Pulmonary artery endothelial cell (primary cell): ENCODE measurements around the gene ARIH2. TPM values are rescaled to one million over a fixed set of nuclear protein-coding genes. Genes with fewer than 3 reads are reported as not detected.

Experiments used
- DNase-seq: peaks from one replicate; pipeline ENCODE4 v3.0.0-alpha.2; 2011; ENCODE audit warnings: low read depth, low spot score
- total RNA-seq: library from RNA; depleted of rRNA; stranded (reverse); fragments of >200 nt; gene quantifications from 2 replicates; pipeline ENCODE4 v1.2.3, GENCODE V29; 2014

The ARIH2 gene
- total RNA-seq, 1 donor from 2014 or later = 61.3 TPM

DNA sequence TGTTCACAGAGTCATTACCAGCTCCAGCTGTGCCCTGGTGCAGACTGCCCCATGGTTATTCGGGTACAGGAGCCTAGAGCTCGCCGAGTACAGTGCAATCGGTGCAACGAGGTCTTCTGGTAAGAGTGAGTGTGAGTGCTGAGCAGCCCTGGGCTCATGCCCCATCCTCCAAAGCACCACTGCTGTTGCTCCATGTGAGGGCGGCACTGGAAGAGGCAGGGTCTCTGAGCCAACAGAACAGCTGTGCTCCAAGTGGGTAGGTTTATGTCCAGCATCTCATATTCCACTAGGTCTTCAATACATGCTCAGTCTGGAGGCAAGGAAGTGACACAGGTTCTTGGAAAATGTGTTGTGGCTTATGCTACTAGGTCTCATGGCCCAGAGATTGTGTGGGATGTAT, 51.9 kb downstream of the ARIH2 start:
- no peak for DNase-seq

DNA sequence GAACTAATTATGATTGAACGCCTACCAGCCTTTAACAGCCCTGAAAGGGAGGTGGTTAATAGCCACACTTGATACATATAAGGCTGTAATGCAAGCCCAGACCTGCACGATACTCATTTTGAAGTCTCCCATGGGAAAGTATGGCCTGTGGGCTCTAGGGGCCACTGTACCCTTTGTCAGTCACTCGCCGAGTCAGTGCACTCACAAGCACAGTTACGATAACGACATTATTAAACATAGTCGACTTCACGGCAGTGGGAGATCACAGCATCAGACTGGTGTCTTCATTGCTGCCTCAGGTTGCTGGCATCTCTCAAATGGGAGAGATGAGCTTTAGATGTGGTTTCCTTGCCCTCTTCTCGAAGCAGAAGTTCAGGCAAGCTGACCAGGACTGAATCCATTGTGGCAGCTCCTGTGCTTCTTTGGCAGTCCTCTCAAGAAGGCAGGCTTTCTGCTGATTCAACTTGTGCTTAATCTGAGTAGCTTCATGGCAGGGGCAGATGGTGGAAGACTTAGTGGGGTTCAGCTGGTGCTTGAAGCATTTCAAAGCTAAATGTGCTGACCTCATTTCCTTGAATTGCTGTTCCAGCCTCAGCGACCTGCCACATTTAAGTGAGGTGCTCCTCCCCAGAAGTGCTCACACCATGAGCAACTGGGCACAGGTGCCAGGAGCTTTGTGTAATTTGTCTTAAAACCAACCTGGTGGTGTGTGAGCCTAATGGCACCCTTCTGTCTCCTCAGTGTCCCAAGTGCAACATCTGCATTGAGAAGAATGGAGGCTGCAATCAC, 55.6 kb downstream of the ARIH2 start:
- DNase-seq = no peak

DNA sequence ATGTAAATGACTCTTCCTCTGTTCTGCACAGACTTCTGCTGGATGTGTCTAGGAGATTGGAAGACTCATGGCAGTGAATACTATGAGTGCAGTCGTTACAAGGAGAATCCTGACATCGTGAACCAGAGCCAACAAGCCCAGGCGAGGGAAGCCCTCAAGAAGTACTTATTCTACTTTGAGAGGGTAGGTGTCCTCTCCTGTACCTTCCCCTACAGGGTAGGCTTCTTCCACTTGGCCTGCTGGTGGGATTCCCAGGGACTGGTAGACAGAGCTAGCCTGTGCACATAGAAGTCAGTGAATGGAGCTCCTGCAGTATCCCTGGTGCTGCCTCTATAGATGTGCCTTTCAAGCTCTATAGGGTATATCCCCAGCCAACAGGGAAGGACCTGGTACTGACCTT, 60.8 kb downstream of the ARIH2 start:
- no peak for DNase-seq

DNA sequence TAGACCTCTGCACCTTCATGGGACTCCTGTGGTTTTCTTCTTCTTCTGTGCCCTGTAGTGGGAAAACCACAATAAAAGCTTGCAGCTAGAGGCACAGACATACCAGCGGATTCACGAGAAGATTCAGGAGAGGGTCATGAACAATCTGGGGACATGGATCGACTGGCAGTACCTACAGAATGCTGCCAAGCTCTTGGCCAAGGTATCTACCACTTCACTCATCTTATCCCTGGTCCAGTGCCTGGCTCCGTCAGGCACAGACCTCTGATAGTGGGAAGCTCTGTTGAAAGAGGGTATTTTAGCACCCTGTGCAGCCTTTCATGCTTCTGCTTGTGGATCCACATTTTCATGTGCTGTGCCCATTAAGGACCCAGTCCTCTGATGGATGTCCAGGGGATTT, 61.7 kb downstream of the ARIH2 start:
- DNase-seq = no peak

DNA sequence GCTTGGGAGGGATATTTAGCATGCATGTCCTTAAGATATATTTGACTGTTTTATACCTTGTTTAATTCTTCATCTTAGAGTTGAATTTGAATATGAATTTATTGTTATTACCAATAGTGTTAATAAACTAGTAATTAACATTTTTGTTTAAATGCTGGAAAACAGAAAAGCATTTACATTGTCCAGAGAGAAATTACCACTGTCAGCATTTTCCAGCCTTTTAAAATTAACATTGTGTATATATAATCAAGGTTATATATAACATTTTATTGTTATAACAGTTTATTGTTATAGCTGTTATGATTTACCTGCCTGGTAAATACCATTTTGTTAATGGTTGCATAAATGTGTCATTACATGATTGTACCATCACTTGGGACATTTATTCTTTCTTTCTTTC, 63.4 kb downstream of the ARIH2 start:
- DNase-seq = no peak

DNA sequence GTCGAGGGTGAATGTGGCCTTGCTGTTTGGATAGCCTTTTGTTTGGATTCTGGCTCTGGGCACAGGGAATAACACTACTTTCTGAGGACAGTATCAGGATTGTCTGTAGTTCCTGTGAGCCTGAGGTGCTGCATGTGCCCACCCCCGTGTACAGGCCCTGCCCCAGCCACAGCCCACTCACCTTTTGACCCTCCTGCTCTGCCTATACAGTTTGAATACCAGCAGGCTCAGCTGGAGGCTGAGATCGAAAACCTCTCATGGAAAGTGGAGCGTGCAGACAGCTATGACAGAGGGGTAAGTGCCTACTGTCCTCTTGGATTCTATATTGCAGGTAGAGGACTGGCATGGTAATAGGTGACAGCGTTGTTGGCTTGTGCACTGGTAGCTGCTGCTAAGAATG, 64.0 kb downstream of the ARIH2 start:
- DNase-seq = no peak

DNA sequence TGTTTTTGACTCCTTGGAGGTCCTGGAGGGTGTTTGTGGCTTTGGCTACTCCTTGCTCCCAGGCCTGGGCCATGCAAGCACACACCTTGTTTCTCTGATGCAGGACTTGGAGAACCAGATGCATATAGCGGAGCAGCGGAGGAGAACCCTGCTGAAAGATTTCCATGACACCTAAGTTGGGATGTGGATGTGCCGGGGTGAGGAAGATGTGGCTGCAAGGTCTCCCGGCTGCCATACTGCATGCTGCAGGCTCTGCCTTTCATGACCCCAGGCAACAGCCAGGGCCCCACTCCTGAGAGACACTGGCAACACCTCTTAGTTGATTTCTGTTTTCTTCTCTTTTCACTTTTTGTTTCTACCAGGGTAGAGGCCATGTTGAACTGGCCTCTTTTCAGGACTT, 64.5 kb downstream of the ARIH2 start:
- DNase-seq = no peak

DNA sequence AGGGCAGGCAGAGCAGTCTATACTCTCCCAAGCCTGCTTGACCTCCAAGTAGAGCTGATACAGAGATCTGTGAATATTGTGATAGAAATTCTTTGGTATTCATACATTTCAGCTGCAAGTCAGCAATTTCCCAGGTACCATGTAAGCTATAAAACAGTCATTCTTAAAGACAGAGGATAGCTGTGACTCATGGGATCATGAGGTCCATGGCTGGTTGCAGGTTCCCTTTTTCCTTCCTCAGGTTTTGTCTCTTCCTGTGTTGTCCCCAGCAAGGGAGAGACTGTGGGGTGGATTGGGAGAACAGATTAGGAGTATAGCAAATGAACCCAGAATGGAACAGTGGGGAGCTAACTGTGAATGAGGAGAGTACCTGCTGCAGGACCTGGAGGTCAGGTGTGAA, 66.0 kb downstream of the ARIH2 start:
- DNase-seq = no peak

DNA sequence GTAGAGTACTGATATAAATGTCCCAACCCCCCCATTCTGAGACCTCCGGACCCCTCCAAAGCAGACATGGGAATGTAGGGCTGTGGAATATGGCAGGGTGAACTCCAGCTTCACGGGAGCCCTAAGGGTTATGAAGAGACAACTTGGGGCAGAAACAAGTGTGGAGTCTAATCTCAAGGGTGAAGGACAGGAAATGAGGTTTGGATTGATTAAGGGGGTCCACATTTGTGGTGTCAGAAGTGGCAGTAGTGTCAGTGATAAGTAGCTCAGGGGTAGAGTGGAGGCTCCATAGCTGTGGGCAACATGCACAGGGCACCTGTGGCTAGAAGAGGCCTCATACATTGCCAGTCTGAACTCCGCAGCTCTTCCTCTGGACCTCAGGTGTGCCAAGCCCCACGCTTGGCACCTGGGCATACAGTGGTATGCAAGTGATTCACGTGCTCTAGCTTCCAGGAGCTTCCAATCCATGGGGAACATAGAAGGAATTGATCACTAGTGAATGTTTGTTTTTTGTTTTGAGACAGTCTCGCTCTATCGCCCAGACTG, 67.3 kb downstream of the ARIH2 start:
- no peak for DNase-seq

DNA sequence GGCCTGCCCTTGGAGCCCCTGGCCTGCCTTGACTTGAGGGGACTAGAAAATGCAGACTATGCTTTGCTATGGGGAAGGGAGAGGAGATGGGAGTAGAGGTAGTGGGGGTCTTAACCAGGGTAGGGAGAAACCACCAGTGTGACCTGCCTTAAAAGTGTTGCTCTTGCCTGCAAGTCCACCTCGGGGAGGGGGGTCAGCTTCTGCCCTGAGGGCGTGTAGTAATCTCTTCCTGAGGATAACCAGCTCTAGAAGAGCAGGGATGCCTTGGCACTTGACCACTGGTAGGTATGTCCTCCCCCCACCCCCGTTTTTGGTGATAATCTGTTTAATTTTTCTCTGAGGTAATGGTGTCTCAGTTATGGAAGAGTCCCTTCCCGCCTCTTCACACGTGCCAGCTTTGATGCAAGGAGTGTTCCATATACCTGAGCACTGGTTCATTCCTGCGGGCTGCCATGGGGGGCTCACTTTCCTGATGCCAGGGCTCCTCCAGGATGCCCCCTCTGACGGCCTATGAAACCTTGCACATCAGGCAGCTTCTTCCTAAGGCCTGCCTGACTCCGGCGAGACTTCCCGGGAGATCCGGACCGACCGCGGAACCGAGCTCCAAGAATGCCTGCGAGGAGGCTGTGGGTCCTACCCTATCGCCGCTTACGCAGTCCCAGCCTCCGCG, 70.6 kb downstream of the ARIH2 start:
- no peak for DNase-seq

DNA sequence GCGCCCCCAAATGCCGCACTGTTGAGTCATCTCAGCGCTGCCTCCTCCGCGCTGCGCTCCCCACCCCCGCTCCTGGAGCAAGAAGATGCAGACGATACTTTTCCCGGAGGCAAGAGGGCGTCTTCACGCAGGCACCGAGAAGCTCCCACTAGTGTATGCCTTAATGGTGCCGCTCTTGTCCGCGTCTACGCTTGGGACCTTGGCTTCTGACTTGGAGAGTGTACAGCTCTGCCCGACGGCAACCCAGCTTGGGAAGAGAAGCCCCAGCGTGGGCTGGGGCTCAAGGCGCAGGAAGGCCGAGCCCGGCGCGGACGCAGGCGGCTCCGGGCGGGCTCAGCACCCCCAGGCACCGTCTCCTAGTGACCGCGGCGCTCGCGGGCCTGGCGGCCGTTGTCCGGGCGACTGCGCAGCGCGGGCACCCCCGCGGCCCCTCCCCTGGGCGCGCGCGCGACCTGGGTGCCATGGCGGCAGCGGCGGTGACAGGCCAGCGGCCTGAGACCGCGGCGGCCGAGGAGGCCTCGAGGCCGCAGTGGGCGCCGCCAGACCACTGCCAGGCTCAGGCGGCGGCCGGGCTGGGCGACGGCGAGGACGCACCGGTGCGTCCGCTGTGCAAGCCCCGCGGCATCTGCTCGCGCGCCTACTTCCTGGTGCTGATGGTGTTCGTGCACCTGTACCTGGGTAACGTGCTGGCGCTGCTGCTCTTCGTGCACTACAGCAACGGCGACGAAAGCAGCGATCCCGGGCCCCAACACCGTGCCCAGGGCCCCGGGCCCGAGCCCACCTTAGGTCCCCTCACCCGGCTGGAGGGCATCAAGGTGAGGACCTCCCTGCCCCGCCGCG, 71.4 kb downstream of the ARIH2 start, which contains the start of gene P4HTM:
P4HTM (plus strand) TSS at position 446 of the 840 bp plus-strand sequence; CDS start at position 462, 16 bp downstream.
- DNase-seq = peak; percentile 66

DNA sequence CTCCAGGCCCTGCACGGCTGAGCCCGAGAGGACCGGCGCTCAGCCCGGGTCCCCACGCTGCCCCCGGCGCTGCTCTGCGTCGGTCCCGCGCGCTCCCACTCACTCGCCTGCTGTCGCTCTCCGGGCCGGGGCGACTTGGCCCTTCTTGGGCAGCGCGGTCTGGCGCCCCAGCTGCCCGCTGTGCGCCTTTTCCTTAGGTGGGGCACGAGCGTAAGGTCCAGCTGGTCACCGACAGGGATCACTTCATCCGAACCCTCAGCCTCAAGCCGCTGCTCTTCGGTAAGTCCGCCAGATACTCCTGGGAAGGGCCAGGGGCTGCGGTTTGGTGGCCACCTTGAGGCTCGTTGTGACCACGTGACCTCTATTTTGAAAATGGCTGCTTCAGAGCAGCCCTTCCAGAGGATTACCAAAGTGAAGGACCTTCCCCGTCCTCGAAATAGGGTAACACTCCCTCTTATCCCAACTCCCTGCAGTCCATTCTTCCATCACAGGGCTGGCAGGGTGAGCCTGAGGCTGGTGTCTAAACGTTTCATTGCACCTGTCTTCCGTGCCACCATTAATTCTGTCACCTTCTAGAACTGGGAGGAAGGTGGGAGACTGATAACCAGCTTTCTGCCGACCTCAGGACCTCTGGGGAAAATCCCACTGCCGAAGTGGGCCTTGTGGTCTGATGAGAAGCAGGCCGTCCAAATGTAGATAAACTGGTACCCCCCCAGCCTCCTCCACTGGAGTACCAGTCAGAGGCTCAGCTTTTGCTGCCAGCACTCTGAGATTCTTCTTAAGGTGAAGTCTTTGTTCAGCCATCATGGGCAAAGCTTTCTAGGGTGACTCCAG, 72.2 kb downstream of the ARIH2 start:
- no peak for DNase-seq

DNA sequence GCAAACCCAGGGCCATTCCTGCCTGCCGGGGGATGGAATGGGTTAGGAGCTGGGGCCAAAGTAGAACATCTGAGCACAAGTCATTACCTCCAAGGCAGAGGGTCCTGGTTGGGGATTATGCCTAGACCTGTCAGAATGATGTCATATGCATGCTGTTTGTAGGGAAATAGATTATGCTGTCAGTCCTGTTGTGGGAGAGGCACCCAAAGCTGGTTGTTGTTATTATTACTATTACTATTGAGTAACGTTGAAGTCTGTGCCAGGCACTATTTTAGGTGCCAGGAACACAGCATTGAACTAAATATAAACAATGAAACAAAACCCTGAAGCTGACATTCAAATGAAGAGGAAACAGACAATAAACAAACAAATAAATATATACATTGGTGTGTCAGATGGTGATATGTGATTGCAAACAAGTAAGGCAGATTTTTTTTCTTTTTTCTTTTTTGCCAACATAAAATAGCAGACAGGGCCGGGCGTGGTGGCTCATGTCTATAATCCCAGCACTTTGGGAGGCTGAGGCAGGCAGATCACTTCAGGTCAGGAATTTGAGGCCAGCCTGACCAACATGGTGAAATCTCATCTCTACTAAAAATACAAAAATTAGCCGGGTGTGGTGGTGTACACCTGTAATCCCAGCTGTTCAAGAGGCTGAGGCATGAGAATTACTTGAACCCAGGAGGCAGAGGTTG, 73.4 kb downstream of the ARIH2 start:
- no peak for DNase-seq

DNA sequence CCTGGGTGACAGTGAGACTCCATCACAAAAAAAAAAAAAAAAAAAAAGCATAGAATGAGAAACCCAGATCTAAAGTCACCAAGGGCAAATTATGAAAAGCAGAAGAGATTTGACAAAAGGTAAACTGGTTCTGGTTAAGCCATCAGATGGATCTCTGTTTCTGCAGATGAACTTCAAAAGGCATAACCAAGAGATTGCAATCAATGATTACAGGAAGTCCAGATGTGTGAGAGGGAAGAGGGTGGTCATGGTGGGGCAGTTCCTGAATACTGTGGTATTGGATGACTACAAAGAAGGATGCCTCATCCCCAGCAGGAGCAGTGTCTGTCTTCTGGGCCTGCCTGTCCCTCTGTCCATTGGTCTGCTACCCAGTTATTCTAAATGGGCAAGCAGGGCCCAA, 75.2 kb downstream of the ARIH2 start:
- DNase-seq = no peak

DNA sequence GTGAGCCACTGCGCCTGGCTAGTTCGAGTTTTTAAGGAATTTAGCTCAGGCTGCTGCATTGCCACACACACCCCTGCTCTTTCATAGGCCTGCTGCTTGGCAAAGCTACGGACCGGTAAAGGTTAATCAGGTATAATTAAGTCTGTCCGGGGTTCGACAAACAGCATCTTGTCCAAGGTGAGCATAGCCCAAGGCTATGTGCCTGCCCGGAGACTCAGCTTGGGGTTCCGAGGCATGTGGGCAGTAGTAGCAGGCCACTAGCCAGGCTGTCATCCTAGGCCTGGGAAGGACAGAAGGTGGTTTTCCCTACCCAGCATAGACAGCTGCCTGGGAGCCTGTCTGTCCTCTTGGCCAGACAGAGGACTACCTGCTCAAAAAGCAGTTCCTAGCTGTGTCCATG, 78.0 kb downstream of the ARIH2 start:
- DNase-seq = no peak

DNA sequence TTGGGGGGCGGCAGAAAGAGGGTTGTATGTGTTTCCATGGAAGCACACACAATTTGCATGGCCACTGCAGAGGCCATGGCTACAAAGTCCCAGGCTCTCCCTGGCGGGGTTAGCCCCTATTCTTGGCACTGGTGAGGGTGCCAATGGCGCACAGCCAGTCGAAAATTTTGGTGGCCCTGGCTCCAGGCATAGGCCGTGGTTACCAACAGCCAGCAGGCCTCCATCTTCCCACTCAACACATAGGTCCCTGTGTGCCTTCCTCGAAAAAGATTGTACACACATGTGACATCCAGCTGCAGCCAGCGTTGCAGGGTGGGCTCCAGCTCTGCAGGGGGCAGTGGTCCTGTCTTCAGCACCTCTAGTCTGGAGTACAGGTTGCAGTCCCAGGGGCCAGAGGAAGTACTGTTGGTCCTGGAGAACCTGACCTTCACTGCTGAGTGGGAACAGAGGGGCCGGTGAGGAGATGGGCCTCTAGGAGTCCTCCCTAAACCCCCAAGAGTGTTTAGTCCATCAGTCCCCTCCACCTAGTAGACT, 78.5 kb downstream of the ARIH2 start:
- no peak for DNase-seq

DNA sequence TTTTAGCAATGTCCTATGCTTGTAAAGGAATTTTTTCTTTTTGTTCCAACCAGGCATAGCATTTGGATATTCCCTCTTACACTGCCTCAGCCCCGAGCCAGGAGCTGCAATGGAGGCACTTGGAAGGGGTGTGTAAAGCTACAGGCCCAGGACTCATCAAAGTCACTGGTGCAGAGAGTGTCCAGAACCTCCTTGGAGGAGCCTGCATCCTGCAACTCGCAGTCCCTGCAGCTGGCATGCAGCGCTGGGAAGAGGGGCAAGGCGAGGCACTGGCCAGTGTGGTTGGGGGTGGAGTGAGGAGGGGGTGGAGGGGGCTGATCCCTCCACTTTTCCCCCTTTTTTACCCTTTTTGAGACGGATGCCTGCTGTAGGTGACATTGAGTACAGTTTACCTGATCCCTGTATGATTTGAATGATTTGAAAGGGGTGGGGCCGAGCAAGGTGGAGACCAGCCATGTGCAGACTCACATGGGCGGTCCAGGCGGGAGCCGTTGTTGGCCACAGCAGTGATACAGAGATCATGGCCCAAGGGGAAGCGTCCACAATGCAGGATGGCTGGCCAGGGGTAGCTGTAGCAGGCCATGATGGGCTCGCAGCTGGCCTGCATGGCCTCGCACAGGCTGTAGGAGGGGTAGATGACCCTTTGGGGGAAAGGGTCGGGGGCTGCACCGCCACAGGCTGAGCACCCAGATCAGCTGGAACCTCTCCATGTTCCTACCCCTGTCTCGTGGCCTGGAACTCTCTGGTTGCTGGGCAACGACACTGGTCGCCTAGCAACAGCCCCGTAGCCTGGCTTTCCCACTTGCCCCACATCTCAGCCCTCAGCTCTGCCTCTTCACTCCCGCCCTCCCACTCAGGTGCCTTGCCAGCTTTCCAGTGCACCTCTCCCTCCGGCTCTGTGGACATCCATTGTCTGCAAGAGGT, 79.3 kb downstream of the ARIH2 start:
- no peak for DNase-seq

DNA sequence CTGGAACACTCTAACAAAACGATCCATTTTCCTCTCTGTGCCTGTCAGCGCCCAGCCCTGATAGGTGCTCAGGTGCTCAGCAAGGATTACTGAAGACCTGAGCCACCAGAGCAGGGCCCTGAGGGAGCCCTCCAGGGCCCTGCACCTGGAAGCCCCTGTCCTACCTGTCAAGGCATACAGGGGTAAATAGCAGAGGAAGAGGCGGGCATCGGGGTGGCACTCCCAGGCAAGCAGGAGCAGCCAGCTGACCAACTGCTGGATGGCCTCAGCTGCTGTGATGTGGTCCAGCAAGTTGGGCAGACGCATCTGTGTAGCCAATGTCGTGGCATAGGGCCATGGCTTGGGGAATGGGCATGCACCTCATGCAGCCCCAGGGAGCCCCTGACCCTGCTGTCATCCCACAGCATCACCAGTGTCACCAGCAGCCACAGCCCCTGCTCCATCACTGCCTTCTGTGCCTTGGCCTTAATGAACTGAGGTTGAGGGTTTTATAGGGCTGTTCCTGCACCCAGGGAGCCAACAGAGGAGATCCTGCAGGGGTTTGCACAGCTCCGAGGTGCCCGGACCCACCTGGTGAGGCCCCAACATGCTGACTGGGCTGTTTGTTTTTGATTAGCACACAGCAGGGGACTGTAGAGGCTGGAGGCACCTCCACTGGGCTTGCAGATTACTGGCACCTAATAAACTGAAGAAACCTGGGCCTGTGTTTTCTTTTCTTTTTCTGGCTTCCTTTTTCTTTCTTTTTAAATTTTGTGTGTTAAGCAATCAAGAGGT, 80.6 kb downstream of the ARIH2 start:
- DNase-seq = no peak
